HepG2 (cell line): Measurements from ENCODE around the gene C2orf92. TPM values are rescaled to one million over a fixed set of nuclear protein-coding genes. Genes with fewer than 3 reads are reported as not detected.

Experiments
- DZIP1 ChIP-seq: sonication (generic); formaldehyde crosslinking; IDR thresholded peaks from 2 replicates; pipeline ENCODE4 v1.5.0; 2020; ENCODE audit warnings: mild to moderate bottlenecking, missing genetic modification reagents
- GABPA ChIP-seq, 2 experiments: IDR thresholded peaks; 2 replicates each; pipeline ENCODE4 v1.6.1; 2011 to 2016; ENCODE audit warnings: low read depth in 2 of 2, low read length in 1 of 2, missing biosample characterization in 1 of 2, missing genetic modification characterization in 1 of 2
- KDM6A ChIP-seq: IDR thresholded peaks from 2 replicates; pipeline ENCODE4 v1.6.1; 2016; ENCODE audit warnings: low read depth
- MAX ChIP-seq: IDR thresholded peaks from 2 replicates; pipeline ENCODE4 v1.6.1; 2012; ENCODE audit warnings: inconsistent platforms
- MED8 ChIP-seq: sonication (generic); formaldehyde crosslinking; IDR thresholded peaks from 2 replicates; pipeline ENCODE4 v1.8.1; 2023; ENCODE audit warnings: mild to moderate bottlenecking, missing genetic modification reagents; ENCODE audit not compliant: insufficient replicate concordance
- NFE2L2 ChIP-seq: fragments of 150-350 bp; IDR thresholded peaks from 2 replicates; pipeline ENCODE4 v1.6.1; 2014; ENCODE audit warnings: low read length
- POGK ChIP-seq: sonication (generic); formaldehyde crosslinking; conservative IDR thresholded peaks from 2 replicates; pipeline ENCODE4 v1.8.0; 2022; ENCODE audit warnings: mild to moderate bottlenecking, moderate library complexity, missing genetic modification reagents
- RFXAP ChIP-seq: sonication (generic); formaldehyde crosslinking; IDR thresholded peaks from 2 replicates; pipeline ENCODE4 v1.4.0; 2020; ENCODE audit warnings: missing genetic modification reagents, borderline replicate concordance
- SAP130 ChIP-seq: IDR thresholded peaks from 2 replicates; pipeline ENCODE4 v1.6.1; 2016; ENCODE audit warnings: low read depth
- YEATS4 ChIP-seq: sonication (generic); formaldehyde crosslinking; IDR thresholded peaks from 2 replicates; pipeline ENCODE4 v1.4.0; 2020; ENCODE audit warnings: missing genetic modification reagents, borderline replicate concordance
- ZBTB44 ChIP-seq: sonication (generic); formaldehyde crosslinking; IDR thresholded peaks from 2 replicates; pipeline ENCODE4 v1.4.0; 2020; ENCODE audit warnings: missing genetic modification reagents
- ZBTB7B ChIP-seq: sonication (generic); formaldehyde crosslinking; IDR thresholded peaks from 2 replicates; pipeline ENCODE4 v1.4.0; 2020; ENCODE audit warnings: missing genetic modification reagents
- ZC3H4 ChIP-seq: sonication (generic); formaldehyde crosslinking; IDR thresholded peaks from 2 replicates; pipeline ENCODE4 v1.4.0; 2020; ENCODE audit warnings: missing genetic modification reagents, borderline replicate concordance
- ZEB1 ChIP-seq: IDR thresholded peaks from 2 replicates; pipeline ENCODE4 v1.6.1; 2012; ENCODE audit warnings: mild to moderate bottlenecking, low read depth, inconsistent platforms; ENCODE audit not compliant: insufficient replicate concordance
- ZFP91 ChIP-seq: sonication (generic); formaldehyde crosslinking; IDR thresholded peaks from 2 replicates; pipeline ENCODE4 v1.9.0; 2022; ENCODE audit warnings: missing genetic modification reagents, mild to moderate bottlenecking, borderline replicate concordance
- ZNF670 ChIP-seq: sonication (generic); formaldehyde crosslinking; IDR thresholded peaks from 2 replicates; pipeline ENCODE4 v1.8.0; 2022; ENCODE audit warnings: mild to moderate bottlenecking, missing genetic modification reagents, borderline replicate concordance
- ZNF737 ChIP-seq: sonication (generic); formaldehyde crosslinking; IDR thresholded peaks from 2 replicates; pipeline ENCODE4 v1.5.0; 2020; ENCODE audit warnings: missing genetic modification reagents, mild to moderate bottlenecking, borderline replicate concordance
- ZNF766 ChIP-seq: sonication (generic); formaldehyde crosslinking; IDR thresholded peaks from 2 replicates; pipeline ENCODE4 v1.5.0; 2020; ENCODE audit warnings: missing genetic modification reagents, borderline replicate concordance
- ZNF883 ChIP-seq: sonication (generic); formaldehyde crosslinking; IDR thresholded peaks from 2 replicates; pipeline ENCODE4 v1.5.1; 2020; ENCODE audit warnings: mild to moderate bottlenecking, missing genetic modification reagents; ENCODE audit errors: not compliant biosample characterization
- ZSCAN12 ChIP-seq: sonication (generic); formaldehyde crosslinking; IDR thresholded peaks from 2 replicates; pipeline ENCODE4 v1.9.0; 2021; ENCODE audit warnings: mild to moderate bottlenecking, missing genetic modification reagents
- ZSCAN9 ChIP-seq: IDR thresholded peaks from 2 replicates; pipeline ENCODE4 v1.6.1; 2016; ENCODE audit warnings: borderline replicate concordance
- polyA plus RNA-seq, 8 experiments: library from polyadenylated mRNA; depleted of rRNA in 3 of 8; stranded (reverse) in 7 of 8; unstranded in 1 of 8; fragments of >200 nt; fragmentation: Illumina TruSeq in 4 of 8; extraction: Trizol in 4 of 8; gene quantifications; 2 replicates each; pipeline versions ENCODE4 v1.2.1 to v1.2.3, GENCODE V29; 2011 to 2016; ENCODE audit warnings: low read depth in 4 of 8, missing spikeins in 1 of 8, mixed read lengths in 1 of 8; ENCODE audit not compliant: insufficient read depth in 1 of 8
- total RNA-seq, 5 experiments: library from RNA; depleted of rRNA; stranded (reverse); fragments of >200 nt; fragmentation: Illumina TruSeq; extraction: Trizol; gene quantifications; 2 replicates each; pipeline ENCODE4 v1.2.3, GENCODE V29; 2016; ENCODE audit warnings: low read depth in 1 of 5

Gene C2orf92
- total and polyA plus RNA-seq, 2 of the 13 experiments (the other 11 are each of a cell fraction or from before 2014, with no cell fraction given): 4.9 to 5.0 TPM

- no peak for TF ChIP-seq DZIP1 (CRISPR knock-in tag)
- peak; percentile 84; the same call in 1 of the 2 replicates for TF ChIP-seq ZNF766 (CRISPR knock-in tag)
- 0 out of 2 replicates have a peak, but pooled peaks have one; percentile 34 for TF ChIP-seq ZBTB44
- no peak for TF ChIP-seq ZNF883 (CRISPR knock-in tag)
- TF ChIP-seq GABPA (IDR thresholded peaks at IDR 0.05; ENCODE audit: low read depth, low read length): peak; percentile 54
- TF ChIP-seq GABPA (CRISPR knock-in tag; IDR thresholded peaks at IDR 0.05; ENCODE audit: low read depth): peak; percentile 81
- TF ChIP-seq NFE2L2: no peak
- no peak for TF ChIP-seq ZBTB7B (CRISPR knock-in tag)
- TF ChIP-seq YEATS4 (CRISPR knock-in tag): peak; percentile 48; the same call in 1 of the 2 replicates
- 0 out of 2 replicates have a peak, but pooled peaks have one; percentile 61 for TF ChIP-seq ZSCAN9 (CRISPR knock-in tag)
- peak; percentile 55 for TF ChIP-seq MED8 (CRISPR knock-in tag)
- no peak for TF ChIP-seq ZC3H4 (CRISPR knock-in tag)
- peak; percentile 64 for TF ChIP-seq ZEB1
- TF ChIP-seq MAX: peak; percentile 69
- peak; percentile 99 for TF ChIP-seq RFXAP (CRISPR knock-in tag)
- TF ChIP-seq ZFP91 (CRISPR knock-in tag): peak; percentile 100
- no peak for TF ChIP-seq ZNF737 (CRISPR knock-in tag)
- no peak for TF ChIP-seq KDM6A (CRISPR knock-in tag)
- peak; percentile 41 for TF ChIP-seq POGK (CRISPR knock-in tag)
- TF ChIP-seq SAP130: peak; percentile 76; the same call in 1 of the 2 replicates
- TF ChIP-seq ZSCAN12: 0 out of 2 replicates have a peak, but pooled peaks have one; percentile 68
- no peak; the same call in 1 of the 2 replicates for TF ChIP-seq ZNF670 (CRISPR knock-in tag)
Observed at GRCh38 chr2:97663962-97664635, 5.4 kb upstream of the C2orf92 start, which contains the start of gene ACTR1B (continued).
